Activated naive CD4-positive, alpha-beta T cell treated with Interleukin-2 at 50 U/mL for 16 hours (primary cell): ENCODE data around the gene KCTD15.

ENCODE experiments used
- DNase-seq: peaks from one replicate; pipeline ENCODE4 v3.0.0-alpha.2; 2020

KCTD15 gene

DNA sequence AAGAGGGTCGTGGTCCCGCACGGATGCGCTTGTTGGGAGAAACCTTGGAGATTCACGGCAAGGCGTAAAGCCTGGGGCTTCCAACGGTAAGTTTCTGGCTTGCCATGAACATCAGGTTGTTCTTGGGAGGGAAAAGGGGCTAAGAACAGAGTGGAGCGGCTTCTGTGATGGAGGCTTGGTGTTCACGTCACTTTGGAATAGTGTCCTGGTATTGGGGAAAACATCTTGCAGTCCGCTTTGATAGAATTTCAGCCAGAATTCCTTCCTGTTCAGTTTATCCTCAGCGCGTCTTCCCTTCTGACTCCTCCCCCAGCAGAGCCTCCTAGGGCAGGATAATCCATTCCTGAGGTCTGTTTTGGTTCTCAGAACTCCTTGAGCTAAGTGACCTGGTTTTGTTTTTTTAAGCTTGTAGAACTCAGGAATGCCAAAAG, 2.0 kb downstream of the KCTD15 start:
- no peak for DNase-seq

- no peak for DNase-seq
These were observed 2.8 kb downstream of the KCTD15 start for GRCh38 chr19:33799476-33799875.

DNA sequence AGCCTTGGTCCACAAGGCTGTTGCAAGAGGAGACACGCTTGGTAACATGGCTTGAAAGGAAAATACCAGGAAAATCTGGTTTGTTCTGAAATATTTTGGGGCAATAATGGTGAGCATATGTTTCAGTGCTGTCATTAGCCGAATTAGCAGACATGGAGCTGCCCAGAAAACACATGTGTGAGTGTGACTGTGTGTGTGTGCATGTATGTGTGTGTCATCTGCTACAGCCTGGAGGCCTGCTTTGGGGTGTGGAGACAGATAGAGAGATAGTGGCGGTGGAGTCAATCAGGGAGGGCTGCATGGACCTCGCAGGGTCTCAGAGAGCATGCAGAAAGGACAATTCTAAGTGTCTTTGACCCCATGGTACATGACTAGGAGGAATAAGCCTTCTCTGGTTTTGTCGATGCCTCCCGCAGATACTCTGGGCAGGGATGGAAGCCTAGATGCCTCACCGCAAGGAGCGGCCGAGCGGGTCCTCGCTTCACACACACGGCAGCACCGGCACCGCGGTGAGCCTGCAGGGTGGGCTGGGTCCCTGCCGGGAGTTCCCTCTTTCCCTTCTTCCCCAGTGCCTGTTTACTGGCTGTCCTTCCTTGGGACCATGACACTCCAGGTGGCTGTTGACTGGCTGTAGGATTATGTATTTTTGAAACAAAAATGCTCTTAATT, 3.5 kb downstream of the KCTD15 start:
- no peak for DNase-seq

- DNase-seq = no peak
These were observed 4.7 kb downstream of the KCTD15 start for GRCh38 chr19:33801411-33801810.

DNA sequence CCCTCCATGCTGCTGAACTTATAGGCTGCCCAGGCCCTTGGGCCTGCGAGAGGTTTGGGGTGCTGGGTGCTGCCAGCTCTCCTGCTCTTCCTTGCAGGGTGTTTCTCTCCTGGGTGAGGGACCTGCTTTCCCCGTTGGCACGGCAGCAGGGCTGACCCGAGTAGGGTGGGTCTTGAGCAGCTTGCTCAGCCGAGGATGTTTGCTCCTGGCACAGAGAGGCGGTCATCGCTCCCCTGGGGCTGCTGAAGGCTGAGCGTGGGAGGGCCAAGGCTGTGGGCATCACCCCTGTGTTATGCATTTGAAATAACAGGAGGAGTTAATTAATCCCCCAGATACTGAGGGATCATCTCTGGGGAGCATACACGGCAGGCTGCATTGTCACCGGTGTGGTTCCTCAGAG, 5.3 kb downstream of the KCTD15 start:
- no peak for DNase-seq

GRCh38 chr19:33802801-33803200, 6.1 kb downstream of the KCTD15 start:
- no peak for DNase-seq

- DNase-seq = no peak
These were observed 6.7 kb downstream of the KCTD15 start for GRCh38 chr19:33803383-33803782.

DNA sequence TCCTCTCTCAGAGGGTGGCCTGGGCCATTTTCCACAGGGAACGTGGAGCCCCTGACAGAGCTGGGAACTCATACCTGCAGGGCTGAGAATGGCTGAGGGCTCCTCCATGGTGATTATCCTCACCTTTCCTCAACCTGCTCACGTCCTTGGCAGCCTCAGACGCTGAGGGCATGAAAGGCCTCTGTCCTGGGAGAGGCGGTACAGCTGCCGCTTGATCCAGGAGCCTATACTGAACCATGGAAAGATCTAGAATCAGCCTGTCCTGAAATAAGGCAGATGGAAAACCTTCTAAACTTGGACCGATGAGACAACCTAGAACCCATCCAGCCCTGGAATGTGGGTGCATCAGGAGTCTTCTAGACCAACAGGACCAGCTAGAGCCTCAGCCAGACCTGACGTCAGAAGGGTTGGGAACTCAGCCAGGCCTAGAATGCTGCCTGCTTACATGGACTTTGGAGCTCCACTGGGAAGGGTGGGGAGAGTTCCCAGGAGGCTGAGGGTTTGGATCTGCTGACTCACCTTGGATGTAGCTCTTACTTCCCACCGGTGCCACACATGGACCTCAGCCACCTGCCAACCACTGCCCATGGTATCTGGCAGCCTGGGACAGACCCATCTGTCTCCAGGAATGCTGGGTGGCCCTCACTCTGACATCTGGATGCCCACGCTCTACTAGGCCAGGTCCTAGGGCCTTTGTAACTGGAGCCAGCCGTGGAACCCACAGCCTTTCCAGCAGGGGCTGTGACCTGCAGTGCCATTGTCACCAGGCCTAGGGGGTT, 7.5 kb downstream of the KCTD15 start:
- no peak for DNase-seq

DNA sequence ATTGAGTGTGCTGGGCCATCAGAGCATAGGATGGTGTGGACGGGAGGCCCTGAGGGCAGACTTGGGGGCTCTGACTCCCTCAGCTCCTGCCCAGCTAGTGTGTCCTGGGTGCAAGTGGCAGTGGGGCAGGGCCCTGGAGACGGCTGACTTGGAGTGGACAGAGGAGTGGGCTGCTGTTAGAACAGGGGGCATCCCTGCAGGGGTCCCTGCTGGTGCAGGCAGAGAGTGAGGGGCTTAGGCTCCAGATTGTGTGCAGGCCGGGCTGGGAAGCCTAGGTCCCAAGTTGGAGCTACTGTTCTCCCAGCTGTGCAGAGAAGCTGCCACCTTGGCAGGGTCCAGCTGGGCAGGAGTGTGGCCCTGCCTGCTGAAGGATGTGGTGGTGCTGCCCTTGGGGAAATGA, 8.6 kb downstream of the KCTD15 start:
- DNase-seq = no peak

- DNase-seq = no peak
These were observed 9.3 kb downstream of the KCTD15 start for GRCh38 chr19:33805840-33806433.

DNA sequence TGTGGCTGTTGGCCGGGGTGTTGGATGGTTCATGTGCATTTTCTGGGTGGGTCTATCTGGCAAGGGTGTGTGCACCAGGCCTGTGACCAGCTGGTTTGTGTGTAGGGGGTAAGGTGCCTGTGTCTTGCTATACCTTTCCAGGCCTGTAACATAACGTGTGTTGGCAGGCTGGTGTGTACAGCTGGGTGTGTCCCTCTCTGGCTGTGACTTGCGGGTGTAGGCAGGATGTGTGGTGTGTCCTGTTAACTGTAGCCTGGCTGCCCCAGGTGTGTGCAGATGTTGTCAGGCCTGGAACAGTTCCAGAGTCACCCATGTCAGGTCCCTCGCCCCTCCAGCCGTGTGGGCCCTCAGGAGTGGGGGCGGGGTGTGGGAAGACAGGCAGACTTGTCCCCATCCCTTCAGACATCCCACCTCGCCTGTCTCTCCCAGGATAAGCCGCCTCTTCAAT, 9.8 kb downstream of the KCTD15 start:
- no peak for DNase-seq

GRCh38 chr19:33808399-33808798, 11.7 kb downstream of the KCTD15 start:
- no peak for DNase-seq

DNA sequence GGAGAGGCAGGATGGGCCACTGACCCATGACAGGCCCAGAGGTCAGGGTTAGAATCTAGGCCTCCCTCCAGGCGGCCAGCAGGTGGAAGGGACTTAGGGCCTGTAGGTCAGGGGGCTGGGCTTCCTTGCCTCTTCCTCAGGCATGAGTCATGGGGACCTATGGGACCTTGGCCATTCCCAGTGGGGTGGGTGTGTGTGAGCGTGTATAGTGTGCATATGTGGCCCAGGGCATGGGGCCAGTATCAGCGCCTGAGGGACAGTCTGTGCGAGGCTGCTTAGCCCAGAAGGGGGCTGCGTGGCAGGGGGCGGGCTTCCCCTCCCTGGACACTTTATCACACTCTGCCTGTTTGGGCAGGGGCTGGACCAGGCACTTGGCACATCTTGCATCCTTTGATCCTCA, 13.3 kb downstream of the KCTD15 start:
- DNase-seq = no peak

GRCh38 chr19:33810821-33811220, 14.2 kb downstream of the KCTD15 start:
- DNase-seq = no peak

DNA sequence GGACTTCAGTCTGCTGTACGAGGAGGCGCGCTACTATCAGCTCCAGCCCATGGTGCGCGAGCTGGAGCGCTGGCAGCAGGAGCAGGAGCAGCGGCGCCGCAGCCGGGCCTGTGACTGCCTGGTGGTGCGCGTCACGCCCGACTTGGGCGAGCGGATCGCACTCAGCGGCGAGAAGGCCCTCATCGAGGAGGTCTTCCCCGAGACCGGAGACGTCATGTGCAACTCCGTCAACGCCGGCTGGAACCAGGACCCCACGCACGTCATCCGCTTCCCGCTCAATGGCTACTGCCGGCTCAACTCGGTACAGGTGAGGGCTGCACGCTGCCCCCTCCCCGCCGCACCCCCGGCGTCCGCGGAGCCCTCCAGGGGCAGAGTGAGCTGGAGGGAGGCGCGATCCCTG, 14.6 kb downstream of the KCTD15 start:
- DNase-seq = no peak

DNA sequence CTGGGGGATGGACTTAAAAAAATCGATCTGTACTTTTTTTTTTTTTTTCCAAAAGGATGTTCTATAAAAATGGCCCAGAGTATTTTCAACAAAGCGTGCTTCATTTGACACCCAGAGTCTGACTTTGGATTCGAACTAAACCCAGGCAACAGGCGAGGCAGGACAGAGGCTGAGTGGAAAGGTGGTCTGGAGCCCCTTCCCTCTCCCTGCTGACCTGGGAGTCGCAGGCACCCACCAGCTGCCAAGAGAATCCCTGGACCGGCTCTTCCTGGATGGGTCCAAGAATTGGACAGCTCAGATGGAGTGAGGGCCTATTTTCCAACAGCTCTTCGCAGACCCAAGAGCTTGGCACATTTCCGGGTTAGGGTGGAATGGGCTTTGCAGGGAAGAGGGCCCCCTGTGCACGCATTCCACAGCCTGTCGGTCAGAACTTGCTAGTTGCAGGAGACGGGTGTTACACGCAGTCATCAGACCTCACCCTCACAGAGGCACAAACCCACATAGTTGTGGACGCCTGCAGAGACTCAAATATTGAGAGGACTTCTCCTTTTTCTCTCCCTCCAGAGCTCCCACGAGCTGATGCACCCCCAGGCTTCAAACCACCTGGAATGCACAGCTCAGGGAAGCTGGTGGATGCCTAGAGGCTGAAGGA, 15.2 kb downstream of the KCTD15 start:
- DNase-seq = no peak

DNA sequence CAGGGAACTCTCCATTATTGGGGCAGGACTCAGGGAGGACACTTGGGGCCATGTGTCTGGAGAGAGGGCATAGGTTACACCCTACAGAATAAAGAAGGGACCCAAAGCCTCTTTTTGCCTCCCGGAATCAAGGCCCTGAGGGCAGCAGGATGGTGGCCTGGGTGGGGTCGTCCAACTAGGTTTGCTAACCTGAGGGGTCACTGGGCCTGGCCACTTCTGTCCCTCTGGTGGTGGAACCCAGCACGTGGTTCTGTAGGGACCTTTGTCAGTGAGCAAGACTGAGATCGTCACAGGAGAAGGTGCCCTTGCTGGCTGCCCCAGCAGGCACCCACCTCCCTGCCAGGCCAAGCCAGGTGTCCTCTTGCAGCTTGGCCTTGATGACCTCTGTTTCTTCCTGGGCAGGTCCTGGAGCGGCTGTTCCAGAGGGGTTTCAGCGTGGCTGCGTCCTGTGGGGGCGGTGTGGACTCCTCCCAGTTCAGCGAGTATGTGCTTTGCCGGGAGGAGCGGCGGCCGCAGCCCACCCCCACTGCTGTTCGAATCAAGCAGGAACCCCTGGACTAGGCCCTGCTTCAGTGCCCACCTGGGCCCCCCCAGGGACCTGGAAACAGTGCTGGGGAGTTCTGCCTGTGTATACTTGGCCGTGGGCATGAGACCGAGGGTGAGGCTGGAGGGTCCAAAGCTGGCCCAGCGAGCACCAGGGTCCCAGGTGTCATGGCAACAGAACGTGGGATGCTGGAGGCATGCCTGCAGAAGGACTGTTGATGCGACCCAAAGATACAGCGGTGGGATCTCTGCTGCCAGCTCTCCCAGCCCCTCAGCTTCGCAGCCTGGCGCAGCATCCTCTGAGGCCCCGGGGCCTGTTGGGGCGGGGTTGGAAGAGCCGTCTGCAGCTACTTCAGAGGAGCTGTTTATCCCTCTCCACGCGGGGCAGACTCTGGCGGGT, 16.0 kb downstream of the KCTD15 start:
- no peak for DNase-seq

- DNase-seq = no peak
These were observed 16.9 kb downstream of the KCTD15 start for GRCh38 chr19:33813391-33814101.

GRCh38 chr19:33814181-33815165, 17.8 kb downstream of the KCTD15 start:
- no peak for DNase-seq
